GM19043 (cell line): ENCODE measurements around the gene TRIM62.

ENCODE experiments used
- ATAC-seq: cut with Tn5 transposase; IDR thresholded peaks from one replicate; pipeline ENCODE4 v1.9.1; 2021; ENCODE audit warnings: low read depth; ENCODE audit not compliant: unreplicated experiment

Gene TRIM62

GRCh38 chr1:33162141-33162540, 19.7 kb downstream of the TRIM62 start:
- no peak for ATAC-seq

GRCh38 chr1:33161061-33161681, 20.7 kb downstream of the TRIM62 start:
- ATAC-seq = no peak

DNA sequence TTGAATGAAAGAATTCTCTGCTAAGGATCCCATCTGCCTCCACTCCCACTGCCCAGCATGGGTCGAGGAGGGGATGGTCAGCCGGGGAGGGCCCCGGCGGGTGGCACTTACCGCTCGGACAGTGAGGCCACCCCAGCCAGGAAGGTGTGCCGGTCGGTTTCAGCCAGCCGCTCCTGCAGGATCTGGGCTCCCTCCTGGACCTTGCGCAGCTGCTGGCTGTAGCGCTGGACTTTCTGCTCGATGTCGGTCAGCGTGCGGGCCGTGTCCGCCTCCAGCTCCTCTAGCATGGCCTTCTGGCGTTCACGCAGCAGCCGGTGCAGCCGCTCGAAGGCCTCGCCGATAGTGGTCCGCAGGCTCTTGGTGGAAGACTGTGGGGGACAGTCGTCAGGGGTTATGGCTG, 22.3 kb downstream of the TRIM62 start:
- no peak for ATAC-seq

GRCh38 chr1:33158366-33158765, 23.5 kb downstream of the TRIM62 start:
- no peak for ATAC-seq

- ATAC-seq = no peak
Measured at GRCh38 chr1:33157131-33157530, 24.7 kb downstream of the TRIM62 start.

- no peak for ATAC-seq
Measured at GRCh38 chr1:33155877-33156538, 25.8 kb downstream of the TRIM62 start.

GRCh38 chr1:33153650-33154049, 28.2 kb downstream of the TRIM62 start:
- ATAC-seq = no peak

DNA sequence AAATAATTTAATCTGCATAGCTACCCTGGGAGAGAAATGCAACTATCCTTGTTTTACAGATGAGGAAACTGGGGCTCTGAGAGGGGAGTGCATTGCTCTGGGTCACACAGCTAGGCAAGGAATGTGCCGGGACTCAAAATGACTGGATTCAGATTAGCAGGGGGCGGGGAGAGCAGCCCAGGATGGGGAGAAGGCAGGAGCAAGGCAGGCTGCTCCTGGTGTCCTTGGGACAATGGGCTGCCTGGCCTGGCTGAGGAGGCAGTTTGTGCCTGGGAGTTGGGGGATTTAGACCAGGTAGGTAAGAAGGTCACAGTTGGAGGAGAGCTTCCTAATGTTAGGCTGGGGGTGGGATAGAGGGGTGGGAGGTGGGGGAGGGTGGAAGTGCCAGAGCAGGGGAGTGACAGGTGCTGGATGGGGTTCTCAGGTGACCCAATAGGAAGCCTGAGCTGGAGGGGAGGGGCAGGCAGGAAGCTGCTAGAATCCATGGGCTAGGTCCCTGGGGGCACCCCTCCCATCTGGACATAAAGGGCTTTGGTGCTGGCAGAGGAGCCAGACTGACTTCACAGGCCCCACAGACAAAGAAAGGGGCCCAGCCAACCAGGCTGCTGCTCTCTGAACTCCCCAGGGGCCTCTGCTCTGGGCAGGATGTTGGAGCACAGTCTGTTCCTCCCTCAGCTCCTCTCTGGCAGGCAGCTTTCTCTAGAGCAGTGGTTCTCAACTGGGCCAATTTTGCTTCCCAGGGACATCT, 29.0 kb downstream of the TRIM62 start:
- ATAC-seq = no peak

- no peak for ATAC-seq
Measured at GRCh38 chr1:33151116-33151515, 30.7 kb downstream of the TRIM62 start.

- ATAC-seq = no peak
Measured at GRCh38 chr1:33150522-33150921, 31.3 kb downstream of the TRIM62 start.

GRCh38 chr1:33149453-33150190, 32.2 kb downstream of the TRIM62 start:
- ATAC-seq = no peak

- ATAC-seq = no peak
Measured at GRCh38 chr1:33148615-33149014, 33.2 kb downstream of the TRIM62 start.

GRCh38 chr1:33147997-33148314, 33.9 kb downstream of the TRIM62 start:
- ATAC-seq = no peak

DNA sequence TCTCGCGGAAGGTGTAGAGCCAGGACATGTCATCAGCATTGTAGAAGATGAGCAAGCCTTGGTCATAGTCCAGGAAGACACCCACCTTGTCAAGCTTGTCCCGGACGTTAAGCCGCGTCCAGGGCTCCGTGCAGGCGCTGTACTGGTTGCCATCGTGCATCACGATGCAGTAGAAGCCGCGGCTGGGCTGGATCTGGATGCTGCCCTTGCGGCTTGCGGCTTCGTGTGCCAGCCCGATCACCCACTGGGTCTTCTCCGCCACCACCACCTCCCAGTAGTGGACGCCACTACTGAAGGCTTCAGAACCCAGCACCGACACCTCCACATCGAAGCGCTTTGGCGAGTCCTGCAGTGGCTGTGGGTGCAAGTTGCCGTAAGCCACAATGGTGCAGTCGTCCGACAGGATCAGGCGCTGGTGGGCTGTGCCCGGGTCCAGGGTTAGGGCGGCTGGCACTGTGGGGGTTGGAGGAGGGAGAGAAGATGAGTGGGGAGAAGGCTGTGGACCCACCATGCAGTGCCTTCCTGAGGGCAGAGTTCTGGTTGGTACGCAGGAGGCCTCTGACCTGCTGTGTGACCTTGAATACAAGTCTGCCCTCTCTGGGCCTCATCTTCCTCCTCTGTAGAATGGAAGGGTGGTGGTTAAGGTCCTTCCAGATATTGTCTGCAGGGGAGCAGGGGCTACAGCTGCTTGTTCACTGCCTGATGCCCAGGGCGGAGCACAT, 34.4 kb downstream of the TRIM62 start:
- no peak for ATAC-seq

GRCh38 chr1:33146003-33146402, 35.8 kb downstream of the TRIM62 start:
- ATAC-seq = no peak

DNA sequence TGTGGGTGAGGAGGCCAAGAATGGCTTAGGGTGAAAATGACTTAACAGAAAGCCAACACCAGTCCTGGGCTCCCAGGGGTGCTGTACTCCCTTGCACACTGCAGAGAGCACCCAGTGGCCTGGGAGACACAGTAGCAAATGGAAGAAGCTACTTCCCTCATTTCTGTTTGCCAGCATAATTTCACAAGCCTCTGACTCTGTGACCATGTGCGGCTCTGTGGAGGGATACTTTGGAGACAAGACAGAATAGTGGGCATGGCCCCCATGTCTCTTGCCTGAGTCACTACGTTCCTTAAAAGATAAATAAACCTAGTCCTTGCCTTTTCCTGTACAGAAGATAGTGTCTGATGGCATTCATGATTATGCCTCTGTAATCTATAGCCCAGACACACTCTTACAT, 38.1 kb downstream of the TRIM62 start:
- ATAC-seq = no peak

- ATAC-seq = no peak
Measured at GRCh38 chr1:33143176-33143575, 38.7 kb downstream of the TRIM62 start.

DNA sequence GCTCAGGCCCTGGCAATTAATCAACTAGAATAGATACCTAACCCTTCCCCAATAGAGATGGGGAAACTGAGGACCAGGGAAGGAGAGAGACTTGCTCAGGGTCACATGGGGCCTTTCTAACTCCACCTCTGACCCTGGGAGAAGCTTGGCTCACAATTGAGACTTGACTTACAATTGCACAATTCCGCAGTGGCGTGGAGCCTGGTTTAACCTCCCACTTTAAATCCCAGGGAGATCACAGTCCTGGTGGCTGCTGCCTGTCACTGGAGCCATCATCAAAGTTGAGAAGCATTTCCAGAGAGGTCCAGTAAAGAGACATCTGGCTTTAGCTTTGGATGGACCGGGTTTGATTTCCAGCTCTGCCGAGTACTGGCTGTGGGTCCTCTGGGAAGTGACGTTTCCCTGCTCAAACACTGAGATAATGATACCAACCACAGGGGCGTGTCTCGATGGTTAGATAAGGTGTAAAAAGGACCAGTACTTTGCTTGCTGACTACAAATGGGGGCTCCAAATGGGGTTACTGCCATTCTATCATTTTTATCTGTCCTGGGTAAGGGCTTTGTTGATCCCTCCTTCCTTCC, 39.3 kb downstream of the TRIM62 start:
- no peak for ATAC-seq

GRCh38 chr1:33141781-33142180, 40.1 kb downstream of the TRIM62 start:
- ATAC-seq = no peak

DNA sequence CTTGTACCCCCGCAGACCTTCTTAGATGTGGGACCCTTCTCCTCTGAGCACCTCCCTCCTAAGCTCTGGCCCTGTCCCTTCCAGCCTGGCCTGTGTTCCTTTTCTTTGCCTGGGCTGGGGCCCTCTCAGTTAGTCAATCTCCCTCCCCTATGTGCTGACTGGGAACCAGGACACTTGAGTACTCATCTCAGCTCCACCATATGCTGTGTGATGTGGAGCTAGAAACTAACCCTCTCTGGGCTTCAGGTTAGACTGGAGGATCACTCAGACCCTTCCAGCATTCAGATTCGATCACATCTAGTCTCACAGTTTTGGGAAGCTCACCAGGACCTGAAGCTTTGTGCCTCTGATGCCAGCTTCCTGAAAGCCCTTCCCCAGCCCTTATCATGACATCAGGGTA, 40.6 kb downstream of the TRIM62 start:
- no peak for ATAC-seq
